HG02840 (cell line): ENCODE results near the gene LGALS3BP.

Experiments used
- ATAC-seq: cut with Tn5 transposase; IDR thresholded peaks from one replicate; pipeline ENCODE4 v1.9.1; 2021; ENCODE audit warnings: mild to moderate bottlenecking, moderate library complexity, moderate number of reproducible peaks; ENCODE audit not compliant: unreplicated experiment, low FRiP score

The LGALS3BP gene

GRCh38 chr17:78986649-78987328, 7.1 kb upstream of the LGALS3BP start:
- no peak for ATAC-seq

DNA sequence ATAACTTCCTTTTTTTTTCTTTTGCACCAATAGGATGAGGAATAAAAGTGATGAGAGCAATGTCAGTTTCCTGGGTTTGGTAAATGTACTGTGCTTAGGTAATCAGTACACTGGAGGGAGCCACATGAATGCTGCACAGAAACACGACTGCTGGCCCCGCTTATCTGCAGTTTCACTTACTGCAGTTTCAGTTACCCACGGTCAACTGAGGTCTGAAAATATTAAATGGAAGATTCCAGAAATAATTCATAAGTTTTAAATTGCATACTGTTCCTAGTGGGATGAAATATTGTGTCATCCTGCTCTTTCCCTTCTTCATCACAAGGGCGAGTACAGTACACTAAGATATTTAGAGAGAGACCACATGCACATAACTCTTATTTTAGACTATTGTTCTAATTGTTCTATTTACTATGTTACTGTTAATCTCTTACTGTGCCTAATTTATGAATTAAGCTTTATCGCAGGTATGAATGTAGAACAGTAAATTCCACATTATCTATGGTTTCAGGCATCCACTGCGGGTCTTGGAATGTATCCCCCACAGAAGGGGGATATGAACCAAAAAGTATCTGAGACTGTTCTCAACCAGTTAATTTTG, 6.4 kb upstream of the LGALS3BP start:
- no peak for ATAC-seq

DNA sequence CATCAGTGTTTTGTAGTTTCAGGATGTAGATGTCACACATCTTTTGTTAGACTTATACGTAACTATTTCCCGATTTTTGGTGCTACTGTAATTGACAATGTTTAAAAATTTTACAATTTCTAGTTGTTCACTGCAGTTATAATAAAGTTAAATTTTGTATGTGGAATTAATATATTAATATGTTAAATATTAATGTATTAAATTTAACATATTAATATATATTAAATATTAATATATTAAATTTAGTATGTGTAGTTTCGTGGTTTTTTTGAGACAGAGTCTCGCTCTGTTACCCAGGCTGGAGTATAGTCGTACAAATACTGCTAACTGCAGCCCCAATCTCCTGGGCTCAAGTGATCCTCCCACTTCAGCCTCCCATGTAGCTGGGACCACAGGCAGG, 5.7 kb upstream of the LGALS3BP start:
- ATAC-seq: no peak

GRCh38 chr17:78981010-78981888, 1.5 kb upstream of the LGALS3BP start:
- no peak for ATAC-seq

DNA sequence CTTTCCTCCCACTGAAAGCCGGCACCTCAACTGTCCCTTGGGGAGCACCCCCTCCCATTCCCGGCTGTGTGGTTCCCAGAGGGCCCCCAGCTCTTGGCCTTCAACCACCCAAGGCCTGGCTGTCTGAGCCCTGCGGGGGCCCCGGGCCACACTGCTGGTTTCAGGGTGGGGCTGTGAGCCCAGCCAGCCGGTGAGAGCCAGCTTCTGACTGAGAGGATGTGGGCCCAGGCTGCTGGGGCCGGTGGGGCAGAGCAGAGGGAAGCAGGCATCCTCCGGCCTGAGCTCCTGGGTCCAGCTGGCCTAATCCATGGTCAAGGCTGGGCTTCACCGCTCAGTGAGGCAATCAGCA, 875 bp upstream of the LGALS3BP start:
- no peak for ATAC-seq

GRCh38 chr17:78977997-78978973, 1.4 kb downstream of the LGALS3BP start:
- no peak for ATAC-seq

DNA sequence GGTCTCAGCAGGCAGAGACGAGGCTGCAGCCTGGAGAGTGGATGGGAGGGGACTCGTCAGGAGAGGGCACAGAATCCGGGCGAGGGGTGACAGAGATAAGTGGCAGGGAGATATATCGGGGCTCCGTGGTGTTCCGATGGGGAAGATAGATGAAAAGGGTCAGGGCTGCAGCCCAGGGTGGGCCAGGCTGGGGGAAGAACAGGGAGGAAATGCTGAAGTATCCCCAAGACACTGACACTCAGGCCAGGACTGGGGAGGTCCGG, 2.1 kb downstream of the LGALS3BP start:
- ATAC-seq: no peak

- no peak for ATAC-seq
These were observed 2.6 kb downstream of the LGALS3BP start for GRCh38 chr17:78976907-78977680.

DNA sequence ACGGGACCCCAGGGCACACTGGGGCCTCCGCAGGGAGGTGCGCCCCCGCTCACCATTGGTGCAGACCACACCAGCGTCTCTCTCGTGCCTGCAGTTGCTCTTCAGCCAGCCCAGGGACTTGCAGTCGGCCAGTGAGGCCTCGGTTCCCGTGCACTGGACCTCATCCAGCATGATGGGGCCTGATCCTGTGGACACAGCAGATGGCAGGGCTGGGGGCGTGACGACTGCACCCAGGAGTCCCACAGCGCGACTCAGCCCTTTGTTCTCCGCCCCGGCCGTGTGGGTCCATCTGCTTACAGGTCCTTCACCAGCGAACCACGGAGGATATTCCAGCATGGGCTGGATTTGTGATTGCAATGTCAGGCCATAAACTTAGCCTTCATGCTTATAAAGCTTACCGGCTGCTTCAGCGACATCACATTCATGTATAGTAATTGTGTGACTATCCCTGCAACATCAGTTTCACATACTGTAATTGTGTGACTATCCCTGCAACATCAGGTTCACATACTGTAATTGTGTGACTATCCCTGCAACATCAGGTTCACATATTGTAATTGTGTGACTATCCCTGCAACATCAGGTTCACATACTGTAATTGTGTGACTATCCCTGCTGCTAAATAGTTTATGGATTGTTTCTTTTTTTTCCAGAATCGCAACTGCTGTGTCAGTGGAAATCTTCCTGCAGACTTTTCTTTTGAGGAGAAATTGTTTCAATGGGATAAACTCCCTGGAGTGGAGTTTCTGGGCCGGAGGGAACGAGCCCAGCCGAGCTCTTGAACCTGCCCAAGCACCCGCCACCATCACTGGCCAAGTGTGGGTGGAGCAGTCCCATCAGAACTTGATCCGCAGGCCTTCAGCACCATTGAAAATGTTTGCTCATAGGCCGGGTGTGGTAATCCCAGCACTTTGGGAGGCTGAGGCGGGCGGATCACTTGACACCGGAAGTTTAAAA, 4.8 kb downstream of the LGALS3BP start:
- ATAC-seq: no peak

DNA sequence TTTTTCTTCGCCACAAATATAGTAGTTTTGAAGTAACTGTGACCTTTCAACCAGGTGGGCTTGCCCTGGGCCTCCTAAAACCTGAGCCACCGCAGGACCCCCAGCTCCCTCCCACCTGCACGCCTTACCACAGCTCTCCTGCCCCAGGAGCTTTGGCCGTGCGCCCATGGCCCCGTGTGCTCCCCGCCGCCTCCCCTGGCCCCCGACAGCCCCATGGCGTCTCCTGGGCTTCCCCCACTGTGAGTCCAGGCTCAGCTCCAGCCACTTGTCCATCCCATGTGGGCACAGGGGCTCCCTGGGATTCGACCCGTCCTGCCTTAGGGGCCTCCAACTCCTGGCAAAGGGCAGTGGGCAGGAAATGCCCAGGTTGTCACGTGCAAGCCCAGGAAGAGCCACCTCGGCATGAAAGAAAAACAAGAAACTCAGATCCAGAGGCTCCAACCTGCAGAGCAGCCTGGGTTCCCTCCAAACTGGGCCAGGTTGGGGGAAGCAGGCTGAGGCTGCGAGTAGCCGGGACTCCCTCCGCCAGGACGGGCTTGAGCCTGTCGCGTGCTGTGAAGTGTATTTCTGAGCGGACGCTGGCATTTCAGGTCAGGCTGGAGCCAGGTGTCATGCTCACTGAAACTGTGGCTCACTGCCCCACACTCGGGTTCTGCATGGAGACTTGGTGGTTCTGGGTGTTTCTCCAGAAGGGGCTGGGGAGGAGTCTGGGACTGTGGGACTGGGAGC, 5.8 kb downstream of the LGALS3BP start:
- ATAC-seq: no peak

- ATAC-seq: no peak
These were observed 6.5 kb downstream of the LGALS3BP start for GRCh38 chr17:78973196-78973595.

GRCh38 chr17:78972507-78973105, 7.1 kb downstream of the LGALS3BP start:
- ATAC-seq: no peak

- ATAC-seq: no peak
These were observed 7.8 kb downstream of the LGALS3BP start for GRCh38 chr17:78971756-78972506.

DNA sequence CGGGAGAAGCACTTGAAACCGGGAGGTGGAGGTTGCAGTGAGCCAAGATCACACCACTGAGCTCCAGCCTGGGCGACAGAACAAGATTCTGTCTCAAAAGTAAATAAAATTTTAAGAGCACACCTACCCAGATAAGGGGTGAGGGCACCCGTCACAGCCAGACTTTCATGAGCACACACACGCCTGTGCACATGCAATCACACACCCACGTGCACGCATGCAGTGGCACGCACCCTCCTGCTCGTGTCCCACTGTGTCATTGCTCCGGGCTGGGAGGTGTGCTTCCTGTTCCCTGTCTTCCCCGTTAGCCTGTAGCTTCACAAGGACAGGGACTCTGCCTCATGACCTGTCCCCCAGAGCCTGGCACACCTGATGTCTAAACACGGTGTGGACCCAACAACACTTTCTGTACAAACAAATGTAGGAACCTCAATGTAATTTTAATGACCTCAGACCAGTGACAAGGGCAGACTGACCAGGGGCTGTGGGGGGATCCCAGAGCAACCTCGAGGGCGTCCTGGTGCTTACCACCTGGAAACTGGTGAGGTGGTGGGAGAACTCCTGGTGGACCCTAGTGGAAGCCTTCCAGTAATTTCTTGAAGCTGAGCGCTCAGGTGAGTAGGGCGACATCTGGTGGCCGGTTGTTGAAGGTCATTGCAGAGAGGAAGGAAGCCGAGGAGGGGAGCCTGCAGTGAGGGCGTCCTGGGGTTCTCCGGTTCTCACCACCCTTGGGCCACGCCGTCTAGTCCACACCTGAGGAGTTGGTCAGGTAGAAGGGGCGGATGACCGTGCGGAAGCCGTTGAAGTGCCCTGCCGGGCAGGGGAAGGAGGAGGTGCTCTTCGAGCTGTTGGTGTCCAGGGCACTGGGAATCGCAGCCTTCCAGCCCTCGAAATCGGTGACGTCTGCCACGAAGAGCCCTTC, 8.6 kb downstream of the LGALS3BP start:
- no peak for ATAC-seq

DNA sequence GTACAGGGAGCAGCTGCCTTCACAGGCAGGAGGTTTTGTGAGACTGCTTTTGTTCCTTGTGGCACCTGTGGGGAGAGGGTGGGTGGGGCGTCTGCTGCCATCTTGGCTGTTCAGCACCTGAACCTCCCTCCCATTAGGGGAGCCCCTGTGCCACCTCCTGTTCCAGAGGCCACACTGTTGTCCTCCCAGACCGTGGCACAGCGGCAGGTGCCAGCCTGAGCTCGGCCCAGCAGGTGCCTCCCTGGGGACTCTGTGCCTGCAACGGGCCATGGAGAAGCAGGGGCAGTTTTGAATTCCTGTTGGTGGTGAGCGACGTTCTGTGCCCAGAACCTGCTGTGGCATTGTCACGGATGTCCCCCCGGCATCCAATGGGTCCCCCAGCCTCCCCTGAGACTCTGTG, 9.9 kb downstream of the LGALS3BP start:
- no peak for ATAC-seq

GRCh38 chr17:78967782-78968362, 11.9 kb downstream of the LGALS3BP start:
- ATAC-seq: no peak
